Skeletal muscle cell (primary cell): ENCODE measurements around the gene SYT13.

Experiments used
- DNase-seq: peaks from one replicate; pipeline ENCODE4 v3.0.0-alpha.2; 2010; ENCODE audit warnings: low read depth
- H3K4me3 ChIP-seq: 2 replicates; pipeline ENCODE4 v1.5.1; 2011; ENCODE audit warnings: low read depth, mild to moderate bottlenecking, control low read depth, low read length, moderate library complexity

SYT13 gene

GRCh38 chr11:45208135-45208534, 78.0 kb downstream of the SYT13 start:
- H3K4me3 ChIP-seq: no peak overlapping the region
- no peak for DNase-seq

- H3K4me3 ChIP-seq: no peak overlapping the region
- no peak for DNase-seq
Observed at GRCh38 chr11:45205978-45206377, 80.2 kb downstream of the SYT13 start.

DNA sequence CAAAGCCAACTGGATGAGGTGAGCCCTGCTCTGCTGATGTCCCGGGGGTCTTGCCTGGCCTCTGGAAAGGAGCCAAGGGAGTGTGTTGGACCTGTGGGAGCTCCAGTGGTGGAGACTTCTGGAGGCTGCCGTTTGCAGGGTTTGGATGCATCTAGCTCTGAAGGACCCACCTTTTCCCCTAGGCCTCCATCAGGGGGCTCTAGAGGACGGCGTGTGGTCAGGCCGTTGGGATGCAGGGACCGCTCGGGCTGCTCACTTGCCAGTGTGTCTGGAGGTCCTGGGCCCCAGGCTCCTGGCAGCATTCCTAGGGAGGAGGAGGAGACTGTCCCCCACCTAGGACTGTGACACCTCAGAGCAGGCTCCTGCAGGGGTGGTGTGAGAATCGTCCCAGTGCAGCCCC, 81.4 kb downstream of the SYT13 start:
- no peak overlapping the region for H3K4me3 ChIP-seq
- no peak for DNase-seq

DNA sequence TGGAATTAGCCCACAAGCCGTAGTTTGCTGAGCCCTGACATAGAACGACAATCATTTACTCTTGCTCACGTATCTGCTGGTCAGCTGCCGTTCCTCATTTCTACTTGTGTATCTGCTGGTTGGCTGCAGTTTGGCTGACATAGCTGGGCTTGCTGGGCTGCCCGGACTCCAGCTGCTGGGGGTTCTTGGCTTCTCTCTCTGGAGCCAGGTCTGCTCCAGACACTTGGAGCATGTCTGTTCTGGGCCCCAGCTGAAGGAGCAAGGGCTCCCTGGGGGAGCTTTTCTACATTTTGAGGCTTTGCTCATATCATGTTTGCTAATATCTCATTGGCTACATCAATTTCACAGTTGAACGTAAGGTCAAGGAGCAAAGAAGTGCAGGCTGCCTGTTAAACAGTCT, 92.4 kb downstream of the SYT13 start:
- no peak for DNase-seq
- no peak overlapping the region for H3K4me3 ChIP-seq
